PC-3 (cell line): ENCODE measurements around the gene FBXL7. TPM values are rescaled to one million over a fixed set of nuclear protein-coding genes. Genes with fewer than 3 reads are reported as not detected.

Experiments used
- ATAC-seq: fragments of 200-7000 bp; cut with Tn5 transposase; 2 replicates; pipeline ENCODE4 v1.9.1; 2020; ENCODE audit warnings: mild to moderate bottlenecking, moderate library complexity
- BruUV-seq: library from RNA; stranded (reverse); fragments of 400-500 nt; replicated peaks from 2 replicates; lab custom pipeline; 2021; lab: Mats Ljungman, UMichigan
- CTCF ChIA-PET: fragments of 300-600 bp; sonication (Branson Sonifier 250); formaldehyde crosslinking; loops from one replicate; lab custom pipeline; 2022; ENCODE audit warnings: antibody characterized with exemption; lab: Charles Lee
- POLR2A ChIA-PET: fragments of 300-600 bp; sonication (Branson Sonifier 250); formaldehyde crosslinking; loops from one replicate; lab custom pipeline; 2022; ENCODE audit warnings: antibody characterized with exemption; ENCODE audit not compliant: unreplicated experiment; lab: Charles Lee
- DNase-seq: peaks from one replicate; pipeline ENCODE4 v3.0.0-alpha.2; 2015
- H2AFZ ChIP-seq: fragments of 300-600 bp; sonication (generic); 2 replicates; pipeline ENCODE4 v1.6.0; 2016; ENCODE audit warnings: antibody characterized with exemption, low read length
- H3F3A ChIP-seq: fragments of 300-600 bp; sonication (generic); one replicate; pipeline ENCODE4 v1.6.0; 2017; ENCODE audit warnings: antibody characterized with exemption, low read length, control low read depth, mild to moderate bottlenecking; ENCODE audit not compliant: unreplicated experiment
- H3K27ac ChIP-seq: fragments of 300-600 bp; sonication (generic); 2 replicates; pipeline ENCODE4 v1.5.1; 2016; ENCODE audit warnings: mild to moderate bottlenecking, low read length
- H3K27me3 ChIP-seq: fragments of 300-600 bp; sonication (generic); 2 replicates; pipeline ENCODE4 v1.6.1; 2016; ENCODE audit warnings: low read length, mixed read lengths
- H3K36me3 ChIP-seq: fragments of 300-600 bp; sonication (generic); 2 replicates; pipeline ENCODE4 v1.6.1; 2016; ENCODE audit warnings: low read depth, mixed run types, low read length, mixed read lengths
- H3K4me1 ChIP-seq: fragments of 300-600 bp; sonication (generic); 2 replicates; pipeline ENCODE4 v1.5.1; 2016; ENCODE audit warnings: low read length; ENCODE audit not compliant: insufficient read depth
- H3K4me2 ChIP-seq: fragments of 300-600 bp; sonication (generic); 2 replicates; pipeline ENCODE4 v1.6.0; 2016; ENCODE audit warnings: low read length
- H3K4me3 ChIP-seq: fragments of 300-600 bp; sonication (generic); 2 replicates; pipeline ENCODE4 v1.5.1; 2016; ENCODE audit warnings: mild to moderate bottlenecking, low read length, mixed read lengths
- H3K79me2 ChIP-seq: fragments of 300-600 bp; sonication (generic); 2 replicates; pipeline ENCODE4 v1.6.1; 2017; ENCODE audit warnings: low read length, mixed read lengths
- H3K9ac ChIP-seq: fragments of 300-600 bp; sonication (generic); 2 replicates; pipeline ENCODE4 v1.6.0; 2016; ENCODE audit warnings: mild to moderate bottlenecking, low read length
- H3K9me2 ChIP-seq: fragments of 300-600 bp; sonication (generic); replicated peaks from 2 replicates; pipeline ENCODE4 v1.6.1; 2016; ENCODE audit warnings: mixed run types, low read length, mixed read lengths
- H3K9me3 ChIP-seq: fragments of 300-600 bp; sonication (generic); 2 replicates; pipeline ENCODE4 v1.6.1; 2016; ENCODE audit warnings: low read length, mixed read lengths
- H4K20me1 ChIP-seq: fragments of 300-600 bp; sonication (generic); 2 replicates; pipeline ENCODE4 v1.6.1; 2016; ENCODE audit warnings: low read length, mixed read lengths
- EZH2 ChIP-seq: fragments of 300-600 bp; sonication (generic); IDR thresholded peaks from one replicate; pipeline ENCODE4 v1.6.1; 2017; ENCODE audit warnings: antibody characterized with exemption, mild to moderate bottlenecking, low read length; ENCODE audit not compliant: unreplicated experiment
- EZH2phosphoT487 ChIP-seq: fragments of 300-600 bp; sonication (generic); IDR thresholded peaks from 2 replicates; pipeline ENCODE4 v1.6.1; 2018; ENCODE audit warnings: mild to moderate bottlenecking, antibody characterized with exemption, low read length, borderline replicate concordance
- intact Hi-C: fragments of 100-400 bp; cut with micrococcal nuclease; formaldehyde crosslinking; loops from 2 replicates; pipeline ENCODE4 v1.9.0; 2023
- total RNA-seq: library from RNA; depleted of rRNA; stranded (reverse); fragments of >200 nt; gene quantifications from 2 replicates; pipeline ENCODE4 v1.2.3, GENCODE V29; 2014
- TF ChIP-seq, protein P1 (sequence below): fragments of 300-600 bp; sonication (generic); conservative IDR thresholded peaks from 2 replicates; pipeline ENCODE4 v1.5.1; 2017; ENCODE audit warnings: antibody characterized with exemption, low read depth, mild to moderate bottlenecking, low read length

Gene FBXL7
- total RNA-seq, 1 experiment from 2014 or later: 0.18 TPM

DNA sequence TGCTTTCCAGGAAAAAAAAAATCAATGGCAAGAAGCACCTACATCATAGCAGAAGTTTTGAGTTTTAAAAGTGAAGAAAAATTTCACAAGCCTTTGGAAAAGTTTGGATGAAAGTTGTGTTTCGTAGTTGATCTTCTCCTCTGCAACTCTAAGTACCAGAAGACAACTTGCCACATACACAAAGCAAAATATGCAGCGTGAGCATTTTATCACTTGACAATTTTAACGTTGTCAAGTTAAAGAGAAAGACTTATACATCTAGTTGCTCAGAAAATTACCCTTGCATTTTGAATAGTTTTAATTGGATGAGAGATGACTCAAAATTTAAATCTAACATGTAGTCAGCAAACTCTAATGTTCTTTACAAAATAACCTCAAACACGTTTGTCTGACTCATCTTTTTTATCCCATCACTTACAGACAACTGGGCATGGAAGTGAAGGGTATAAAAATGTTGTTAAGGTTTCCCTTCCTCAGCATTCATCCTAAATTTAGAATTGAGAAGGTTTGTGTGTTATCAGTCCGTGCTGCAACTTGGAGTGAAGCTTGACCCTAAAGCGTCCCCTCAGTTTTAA is 466.2 kb downstream of the FBXL7 start:
- Histone ChIP-seq H3K9me2 (no peaks in the 10 kb centered on the region), H3K4me3 (no peak overlapping the region), H3K27ac (no peak overlapping the region), H3K27me3 (no peaks in the 10 kb centered on the region), H3K9me3 (peaks cover 5% of the 10 kb centered on the region; the same call in 1 of the 2 replicates), H3K36me3 (no peaks in the 10 kb centered on the region), H3K4me1 (no peaks in the 10 kb centered on the region), H3K4me2 (no peak overlapping the region), H2AFZ (no peak overlapping the region), H4K20me1 (no peaks in the 10 kb centered on the region), H3K9ac (no peak overlapping the region), H3K79me2 (no peaks in the 10 kb centered on the region), H3F3A (no peaks in the 10 kb centered on the region)
- intact Hi-C loops: no loop called here
- BruUV-seq: no TSS peak
- ATAC-seq (no peak), DNase-seq (no peak)
- no peak for TF ChIP-seq EZH2
- TF ChIP-seq, protein P1, sequence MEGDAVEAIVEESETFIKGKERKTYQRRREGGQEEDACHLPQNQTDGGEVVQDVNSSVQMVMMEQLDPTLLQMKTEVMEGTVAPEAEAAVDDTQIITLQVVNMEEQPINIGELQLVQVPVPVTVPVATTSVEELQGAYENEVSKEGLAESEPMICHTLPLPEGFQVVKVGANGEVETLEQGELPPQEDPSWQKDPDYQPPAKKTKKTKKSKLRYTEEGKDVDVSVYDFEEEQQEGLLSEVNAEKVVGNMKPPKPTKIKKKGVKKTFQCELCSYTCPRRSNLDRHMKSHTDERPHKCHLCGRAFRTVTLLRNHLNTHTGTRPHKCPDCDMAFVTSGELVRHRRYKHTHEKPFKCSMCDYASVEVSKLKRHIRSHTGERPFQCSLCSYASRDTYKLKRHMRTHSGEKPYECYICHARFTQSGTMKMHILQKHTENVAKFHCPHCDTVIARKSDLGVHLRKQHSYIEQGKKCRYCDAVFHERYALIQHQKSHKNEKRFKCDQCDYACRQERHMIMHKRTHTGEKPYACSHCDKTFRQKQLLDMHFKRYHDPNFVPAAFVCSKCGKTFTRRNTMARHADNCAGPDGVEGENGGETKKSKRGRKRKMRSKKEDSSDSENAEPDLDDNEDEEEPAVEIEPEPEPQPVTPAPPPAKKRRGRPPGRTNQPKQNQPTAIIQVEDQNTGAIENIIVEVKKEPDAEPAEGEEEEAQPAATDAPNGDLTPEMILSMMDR: no peak
- POLR2A ChIA-PET: no interaction called here
- CTCF ChIA-PET: no interaction called here

DNA sequence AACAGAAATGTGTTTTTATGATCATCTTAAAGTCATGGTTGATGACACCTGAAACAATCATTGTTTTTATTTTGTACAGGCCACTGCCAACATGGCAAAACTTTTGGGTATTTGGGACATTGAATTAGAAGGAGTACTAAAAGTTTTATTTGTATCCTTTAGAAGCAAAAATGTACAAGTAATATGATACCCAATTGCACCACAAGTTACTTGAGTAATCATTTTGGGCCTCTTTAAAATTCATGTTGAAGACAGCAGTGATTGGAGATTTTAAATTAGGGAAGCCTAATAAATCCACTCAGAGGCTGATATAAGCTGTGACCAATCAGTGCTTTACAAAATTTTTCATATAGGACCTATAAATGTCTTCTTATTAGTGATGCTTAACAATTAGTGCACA is 466.7 kb downstream of the FBXL7 start:
- intact Hi-C loops: no loop called here

DNA sequence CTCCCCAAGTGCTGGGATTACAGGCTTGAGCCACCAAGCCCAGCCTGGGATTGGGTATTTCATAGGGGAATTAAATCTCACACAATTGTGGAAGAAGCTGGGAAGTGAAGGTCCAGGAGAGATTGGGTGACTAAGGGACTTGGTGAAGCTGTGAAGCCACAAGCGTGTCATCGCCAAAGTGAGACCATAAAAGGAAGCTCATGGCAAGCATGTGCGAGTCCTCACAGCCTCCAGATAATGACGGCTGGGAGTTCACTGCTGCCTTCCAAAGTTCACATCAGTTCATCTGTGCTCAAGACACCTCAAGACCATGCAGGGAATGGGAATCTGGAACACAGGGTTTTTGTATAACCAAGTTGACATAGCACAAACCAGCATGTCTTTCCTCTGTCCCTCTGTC is 469.0 kb downstream of the FBXL7 start:
- no peak overlapping the region for H3K27ac ChIP-seq
- H3K4me2 ChIP-seq: no peak overlapping the region
- no peaks in the 10 kb centered on the region for H3F3A ChIP-seq
- DNase-seq (no peak), ATAC-seq (no peak)
- ChIA-PET CTCF (no interaction called here), POLR2A (no interaction called here)
- H3K79me2 ChIP-seq: no peaks in the 10 kb centered on the region
- no peaks in the 10 kb centered on the region for H3K4me1 ChIP-seq
- no TSS peak for BruUV-seq
- no peak overlapping the region for H3K9ac ChIP-seq
- no peaks in the 10 kb centered on the region for H3K9me2 ChIP-seq
- intact Hi-C loops: no loop called here
- TF ChIP-seq, protein P1: no peak
- TF ChIP-seq EZH2: no peak
- H3K36me3 ChIP-seq: no peaks in the 10 kb centered on the region
- no peak overlapping the region for H2AFZ ChIP-seq
- no peaks in the 10 kb centered on the region for H3K27me3 ChIP-seq
- no peak overlapping the region for H3K4me3 ChIP-seq
- peaks cover 6% of the 10 kb centered on the region; the same call in 1 of the 2 replicates for H3K9me3 ChIP-seq
- no peaks in the 10 kb centered on the region for H4K20me1 ChIP-seq

More for the DNA sequence above, 466.7 kb downstream of the FBXL7 start:
- Histone ChIP-seq H3K36me3 (no peaks in the 10 kb centered on the region), H3F3A (no peaks in the 10 kb centered on the region), H3K27me3 (no peaks in the 10 kb centered on the region), H2AFZ (no peak overlapping the region), H3K9ac (no peak overlapping the region), H3K4me2 (no peak overlapping the region), H3K4me1 (no peaks in the 10 kb centered on the region), H3K27ac (no peak overlapping the region), H3K79me2 (no peaks in the 10 kb centered on the region), H4K20me1 (no peaks in the 10 kb centered on the region), H3K9me2 (no peaks in the 10 kb centered on the region), H3K4me3 (no peak overlapping the region), H3K9me3 (peaks cover 5% of the 10 kb centered on the region; the same call in 1 of the 2 replicates)
- no peak for ATAC-seq
- TF ChIP-seq, protein P1: no peak
- TF ChIP-seq EZH2: no peak
- TF ChIP-seq EZH2phosphoT487: no peak
- no TSS peak for BruUV-seq
- POLR2A ChIA-PET: no interaction called here
- CTCF ChIA-PET: no interaction called here
- DNase-seq: no peak
